ENCODE data around the gene ATG4B. TPM values are rescaled to one million over a fixed set of nuclear protein-coding genes. Genes with fewer than 3 reads are reported as not detected.

ATG4B gene
- total RNA-seq, 1 donor from 2014 or later, result 80.7 TPM

DNA sequence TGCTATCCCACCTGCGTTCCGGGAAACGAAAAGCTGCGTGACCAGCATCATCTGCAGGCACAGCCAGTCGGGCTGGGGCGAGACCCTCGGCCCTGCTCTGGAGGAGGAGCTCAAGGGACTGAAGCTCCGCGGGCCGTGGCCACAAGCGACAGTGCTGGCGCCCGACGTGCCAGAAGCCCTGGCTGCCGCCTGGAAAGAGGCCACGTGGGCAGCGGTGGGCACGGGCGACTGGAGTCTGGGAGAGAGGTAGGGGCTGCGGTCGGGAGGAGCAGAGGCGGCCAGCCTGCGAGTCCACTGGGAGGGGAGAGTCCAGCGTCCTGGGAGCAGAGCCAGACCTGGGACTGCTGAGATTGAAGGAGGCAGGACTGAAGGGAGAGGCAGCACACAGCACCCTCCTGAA, 39.9 kb downstream of the ATG4B start:
- TF ChIP-seq EZH2phosphoT487 (IDR thresholded peaks at IDR 0.05), result no peak
- TF ChIP-seq EZH2 (IDR thresholded peaks at IDR 0.05), result no peak
- TF ChIP-seq, protein P1, sequence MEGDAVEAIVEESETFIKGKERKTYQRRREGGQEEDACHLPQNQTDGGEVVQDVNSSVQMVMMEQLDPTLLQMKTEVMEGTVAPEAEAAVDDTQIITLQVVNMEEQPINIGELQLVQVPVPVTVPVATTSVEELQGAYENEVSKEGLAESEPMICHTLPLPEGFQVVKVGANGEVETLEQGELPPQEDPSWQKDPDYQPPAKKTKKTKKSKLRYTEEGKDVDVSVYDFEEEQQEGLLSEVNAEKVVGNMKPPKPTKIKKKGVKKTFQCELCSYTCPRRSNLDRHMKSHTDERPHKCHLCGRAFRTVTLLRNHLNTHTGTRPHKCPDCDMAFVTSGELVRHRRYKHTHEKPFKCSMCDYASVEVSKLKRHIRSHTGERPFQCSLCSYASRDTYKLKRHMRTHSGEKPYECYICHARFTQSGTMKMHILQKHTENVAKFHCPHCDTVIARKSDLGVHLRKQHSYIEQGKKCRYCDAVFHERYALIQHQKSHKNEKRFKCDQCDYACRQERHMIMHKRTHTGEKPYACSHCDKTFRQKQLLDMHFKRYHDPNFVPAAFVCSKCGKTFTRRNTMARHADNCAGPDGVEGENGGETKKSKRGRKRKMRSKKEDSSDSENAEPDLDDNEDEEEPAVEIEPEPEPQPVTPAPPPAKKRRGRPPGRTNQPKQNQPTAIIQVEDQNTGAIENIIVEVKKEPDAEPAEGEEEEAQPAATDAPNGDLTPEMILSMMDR (IDR thresholded peaks at IDR 0.05), result no peak
- H3K4me3 ChIP-seq, result no peak overlapping the region

GRCh38 chr2:241678307-241678706, 40.8 kb downstream of the ATG4B start:
- H3K4me1 Mint-ChIP-seq, result peaks cover 2% of the 10 kb centered on the region
- H3K27me3 Mint-ChIP-seq (ENCODE audit: insufficient read depth, low read depth), result peaks cover 6% of the 10 kb centered on the region

More for the DNA sequence above, 39.9 kb downstream of the ATG4B start:
- Histone ChIP-seq H3K4me1 (no peaks in the 10 kb centered on the region), H3K36me3 (no peaks in the 10 kb centered on the region), H3K9ac (no peak overlapping the region), H3K4me2 (no peak overlapping the region), H3K9me3 (ENCODE audit: low read depth) (no peaks in the 10 kb centered on the region), H4K20me1 (ENCODE audit: low read depth) (no peaks in the 10 kb centered on the region), H3K27ac (no peak overlapping the region), H3F3A (ENCODE audit: low read depth) (peaks cover 15% of the 10 kb centered on the region), H3K27me3 (no peaks in the 10 kb centered on the region), H2AFZ (replicated peaks) (no peak overlapping the region), H3K79me2 (ENCODE audit: low read depth) (peaks cover 6% of the 10 kb centered on the region)
- DNase-seq (ENCODE audit: low spot score), result no peak
- H3K27me3 Mint-ChIP-seq (ENCODE audit: insufficient read depth, low read depth), result peaks cover 6% of the 10 kb centered on the region
- H3K4me3 Mint-ChIP-seq, result no peak overlapping the region
- H3K4me1 Mint-ChIP-seq, result peaks cover 2% of the 10 kb centered on the region
- H3K9me3 Mint-ChIP-seq, result no peaks in the 10 kb centered on the region
- H3K27ac Mint-ChIP-seq, result no peak overlapping the region
- H3K36me3 Mint-ChIP-seq, result peaks cover 23% of the 10 kb centered on the region

GRCh38 chr2:241678784-241679540, 41.5 kb downstream of the ATG4B start:
- DNase-seq (ENCODE audit: low spot score), result no peak
- no peak overlapping the region for H3K4me3 Mint-ChIP-seq
- no peaks in the 10 kb centered on the region for H3K9me3 Mint-ChIP-seq
- TF ChIP-seq EZH2phosphoT487 (IDR thresholded peaks at IDR 0.05) (no peak), EZH2 (IDR thresholded peaks at IDR 0.05) (no peak)
- TF ChIP-seq, protein P1 (IDR thresholded peaks at IDR 0.05), result no peak
- H3K36me3 Mint-ChIP-seq, result peaks cover 28% of the 10 kb centered on the region
- H3K4me3 ChIP-seq, result no peak overlapping the region
- H3K79me2 ChIP-seq (ENCODE audit: low read depth), result peaks cover 22% of the 10 kb centered on the region
- peaks cover 6% of the 10 kb centered on the region for H3K27me3 Mint-ChIP-seq (ENCODE audit: insufficient read depth, low read depth)
- no peaks in the 10 kb centered on the region for H3K9me3 ChIP-seq (ENCODE audit: low read depth)
- peaks cover 2% of the 10 kb centered on the region for H3K4me1 Mint-ChIP-seq
- no peaks in the 10 kb centered on the region for H4K20me1 ChIP-seq (ENCODE audit: low read depth)
- H3K27ac ChIP-seq, result no peak overlapping the region
- H3K4me1 ChIP-seq, result no peaks in the 10 kb centered on the region
- no peaks in the 10 kb centered on the region for H3K27me3 ChIP-seq
- no peak overlapping the region for H3K27ac Mint-ChIP-seq
- H3K36me3 ChIP-seq, result peaks cover 7% of the 10 kb centered on the region
- no peak overlapping the region for H2AFZ ChIP-seq (replicated peaks)
- H3K9ac ChIP-seq, result no peak overlapping the region
- H3K4me2 ChIP-seq, result no peak overlapping the region
- peaks cover 13% of the 10 kb centered on the region for H3F3A ChIP-seq (ENCODE audit: low read depth)

More at GRCh38 chr2:241678307-241678706, 40.8 kb downstream of the ATG4B start:
- no peak overlapping the region for H3K27ac Mint-ChIP-seq
- Histone ChIP-seq H3K9ac (no peak overlapping the region), H4K20me1 (ENCODE audit: low read depth) (no peaks in the 10 kb centered on the region), H3F3A (ENCODE audit: low read depth) (peaks cover 15% of the 10 kb centered on the region), H2AFZ (replicated peaks) (no peak overlapping the region), H3K4me3 (no peak overlapping the region), H3K4me2 (no peak overlapping the region), H3K79me2 (ENCODE audit: low read depth) (peaks cover 16% of the 10 kb centered on the region), H3K27ac (no peak overlapping the region), H3K36me3 (peaks cover 1% of the 10 kb centered on the region), H3K27me3 (no peaks in the 10 kb centered on the region), H3K4me1 (no peaks in the 10 kb centered on the region), H3K9me3 (ENCODE audit: low read depth) (no peaks in the 10 kb centered on the region)
- no peak for DNase-seq (ENCODE audit: low spot score)
- TF ChIP-seq, protein P1 (IDR thresholded peaks at IDR 0.05), result no peak
- TF ChIP-seq EZH2 (IDR thresholded peaks at IDR 0.05) (no peak), EZH2phosphoT487 (IDR thresholded peaks at IDR 0.05) (no peak)
- no peak overlapping the region for H3K4me3 Mint-ChIP-seq
- H3K9me3 Mint-ChIP-seq, result no peaks in the 10 kb centered on the region
- H3K36me3 Mint-ChIP-seq, result peaks cover 29% of the 10 kb centered on the region
